ENCODE measurements around the gene IGLL5.

The IGLL5 gene

DNA sequence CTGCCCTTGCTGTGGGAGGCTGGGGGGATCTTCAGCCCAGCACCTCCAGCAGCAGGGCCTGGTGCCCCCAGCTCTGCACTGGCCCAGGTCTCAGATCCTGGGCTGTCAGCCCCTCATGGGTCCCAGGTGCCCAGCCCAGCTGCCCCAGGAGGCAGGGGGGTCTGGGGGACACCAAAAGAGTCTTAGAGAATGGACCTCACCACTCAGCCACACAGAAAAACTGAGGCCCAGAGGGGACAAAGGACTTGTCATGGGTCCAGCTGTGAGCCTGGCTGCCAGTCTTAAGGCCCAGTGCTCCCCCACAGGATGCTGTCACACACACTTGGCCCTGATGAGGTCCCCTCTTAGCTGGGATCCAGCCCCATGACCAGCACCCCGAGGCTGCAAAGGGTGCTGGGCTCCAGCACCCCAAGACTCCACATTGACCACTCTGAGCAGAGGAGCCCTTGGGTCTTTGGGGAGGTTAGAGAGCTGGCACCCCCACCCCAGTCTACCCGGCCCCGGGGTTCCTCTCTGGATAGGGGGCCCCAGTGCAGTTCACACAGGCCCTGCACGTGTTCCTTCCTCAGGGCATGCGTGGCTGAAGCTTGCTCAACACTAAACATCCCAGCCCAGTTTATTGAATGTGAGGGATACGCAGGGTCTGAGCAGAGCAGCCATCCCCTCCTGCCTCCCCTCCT lies 54.4 kb downstream of the IGLL5 start:
- H3K4me3 ChIP-seq (ENCODE audit: low read depth, low read length), result no peak overlapping the region
- H3K79me2 ChIP-seq, result no peaks in the 10 kb centered on the region
- no peak overlapping the region for H3K27ac ChIP-seq
- no peak overlapping the region for H3K4me2 ChIP-seq (ENCODE audit: low read length)
- H3K36me3 ChIP-seq (ENCODE audit: control insufficient read depth, insufficient read depth, low read length), result no peaks in the 10 kb centered on the region
- no peaks in the 10 kb centered on the region for H3K27me3 ChIP-seq (ENCODE audit: control insufficient read depth, insufficient read depth, low read length)
- H2AFZ ChIP-seq, result no peak overlapping the region
- H3K4me1 ChIP-seq, result no peaks in the 10 kb centered on the region
- no peak overlapping the region for H3K9ac ChIP-seq
- no peaks in the 10 kb centered on the region for H3K9me3 ChIP-seq (ENCODE audit: control insufficient read depth, low read length)
- TF ChIP-seq, protein P1, sequence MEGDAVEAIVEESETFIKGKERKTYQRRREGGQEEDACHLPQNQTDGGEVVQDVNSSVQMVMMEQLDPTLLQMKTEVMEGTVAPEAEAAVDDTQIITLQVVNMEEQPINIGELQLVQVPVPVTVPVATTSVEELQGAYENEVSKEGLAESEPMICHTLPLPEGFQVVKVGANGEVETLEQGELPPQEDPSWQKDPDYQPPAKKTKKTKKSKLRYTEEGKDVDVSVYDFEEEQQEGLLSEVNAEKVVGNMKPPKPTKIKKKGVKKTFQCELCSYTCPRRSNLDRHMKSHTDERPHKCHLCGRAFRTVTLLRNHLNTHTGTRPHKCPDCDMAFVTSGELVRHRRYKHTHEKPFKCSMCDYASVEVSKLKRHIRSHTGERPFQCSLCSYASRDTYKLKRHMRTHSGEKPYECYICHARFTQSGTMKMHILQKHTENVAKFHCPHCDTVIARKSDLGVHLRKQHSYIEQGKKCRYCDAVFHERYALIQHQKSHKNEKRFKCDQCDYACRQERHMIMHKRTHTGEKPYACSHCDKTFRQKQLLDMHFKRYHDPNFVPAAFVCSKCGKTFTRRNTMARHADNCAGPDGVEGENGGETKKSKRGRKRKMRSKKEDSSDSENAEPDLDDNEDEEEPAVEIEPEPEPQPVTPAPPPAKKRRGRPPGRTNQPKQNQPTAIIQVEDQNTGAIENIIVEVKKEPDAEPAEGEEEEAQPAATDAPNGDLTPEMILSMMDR (IDR thresholded peaks at IDR 0.05), result no peak

DNA sequence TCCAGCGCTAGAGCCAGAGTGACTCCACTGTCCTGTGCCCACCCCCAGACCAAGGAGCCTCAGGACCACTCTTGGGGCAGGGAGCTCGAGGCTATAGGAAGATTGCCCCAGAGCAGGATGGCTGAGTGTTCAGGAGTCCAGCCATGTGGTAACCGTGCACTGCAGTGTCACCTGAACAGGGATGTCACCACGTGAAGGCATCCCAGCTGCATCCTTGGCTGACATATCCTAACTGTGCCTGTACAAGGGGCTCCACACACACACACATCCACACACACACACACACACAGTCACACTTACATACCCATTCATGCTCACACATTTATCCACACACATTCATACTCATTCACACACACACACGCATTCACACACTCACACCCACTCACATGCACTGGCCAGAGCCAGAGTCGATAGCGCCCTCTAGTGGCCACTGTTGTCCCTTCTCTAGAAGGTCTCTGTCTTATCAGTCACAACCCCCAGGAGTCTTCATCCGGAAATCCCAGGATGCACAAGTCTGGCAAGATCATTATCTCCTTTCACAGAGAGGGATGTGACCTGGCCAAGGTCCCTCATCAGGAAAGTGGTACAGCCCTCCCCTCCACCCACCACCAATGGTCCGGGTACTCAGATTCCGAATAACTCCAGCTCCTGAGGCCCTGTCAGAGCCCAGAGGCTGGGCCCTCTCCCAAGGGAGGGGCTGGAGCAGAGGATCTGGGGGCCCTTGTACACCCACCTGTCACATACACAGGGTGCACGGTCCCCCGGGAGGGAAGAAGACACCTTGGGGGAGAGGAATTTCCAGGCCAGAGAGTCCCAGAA lies 55.1 kb downstream of the IGLL5 start:
- H3K27ac ChIP-seq, result no peak overlapping the region
- H3K79me2 ChIP-seq, result no peaks in the 10 kb centered on the region
- H3K4me2 ChIP-seq (ENCODE audit: low read length), result no peak overlapping the region
- H3K27me3 ChIP-seq (ENCODE audit: control insufficient read depth, insufficient read depth, low read length), result no peaks in the 10 kb centered on the region
- no peaks in the 10 kb centered on the region for H3K9me3 ChIP-seq (ENCODE audit: control insufficient read depth, low read length)
- TF ChIP-seq, protein P1 (IDR thresholded peaks at IDR 0.05), result peak; percentile 25
- H3K36me3 ChIP-seq (ENCODE audit: control insufficient read depth, insufficient read depth, low read length), result no peaks in the 10 kb centered on the region
- no peak overlapping the region for H2AFZ ChIP-seq
- H3K9ac ChIP-seq, result no peak overlapping the region
- no peaks in the 10 kb centered on the region for H3K4me1 ChIP-seq
- H3K4me3 ChIP-seq (ENCODE audit: low read depth, low read length), result no peak overlapping the region

DNA sequence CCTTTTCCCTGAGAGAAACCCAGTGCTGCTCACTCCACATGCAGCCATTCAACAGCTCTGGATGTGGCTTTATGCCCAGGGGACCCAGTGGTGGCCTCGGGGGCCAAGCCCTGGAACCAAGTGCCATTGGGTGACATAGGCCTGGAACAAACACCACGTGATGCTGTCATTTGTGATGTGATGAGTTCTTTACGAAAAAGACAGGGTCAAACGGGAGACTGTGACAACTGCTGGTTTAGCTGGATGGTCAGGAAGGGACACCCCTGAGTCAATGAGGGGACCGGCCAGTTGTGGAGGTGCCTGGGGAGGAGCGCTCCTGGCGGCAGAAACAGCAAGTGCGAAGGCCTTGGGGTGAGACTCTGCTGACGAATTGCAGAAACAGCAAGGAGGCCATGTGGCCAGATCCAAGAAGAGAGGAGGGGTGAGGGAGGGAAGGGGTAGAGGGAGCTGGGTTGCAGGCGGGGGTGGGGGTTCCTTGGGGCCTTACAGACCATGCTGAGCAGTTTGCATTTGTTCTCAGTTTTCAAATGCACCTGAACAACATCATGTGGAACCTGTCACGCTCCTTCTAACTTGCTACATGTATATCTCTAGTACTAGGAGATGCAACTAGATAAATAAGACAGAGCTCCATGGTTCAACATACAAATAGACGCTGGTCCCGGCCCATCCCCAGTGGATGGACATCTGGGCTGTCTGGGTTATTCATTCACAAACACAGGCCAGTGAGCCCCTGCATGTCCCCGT lies 56.1 kb downstream of the IGLL5 start:
- Histone ChIP-seq H3K4me1 (no peaks in the 10 kb centered on the region), H3K27me3 (ENCODE audit: control insufficient read depth, insufficient read depth, low read length) (no peaks in the 10 kb centered on the region), H2AFZ (no peak overlapping the region), H3K9me3 (ENCODE audit: control insufficient read depth, low read length) (no peaks in the 10 kb centered on the region), H3K27ac (no peak overlapping the region), H3K36me3 (ENCODE audit: control insufficient read depth, insufficient read depth, low read length) (no peaks in the 10 kb centered on the region), H3K4me3 (ENCODE audit: low read depth, low read length) (no peak overlapping the region), H3K4me2 (ENCODE audit: low read length) (no peak overlapping the region), H3K79me2 (no peaks in the 10 kb centered on the region), H3K9ac (no peak overlapping the region)
- TF ChIP-seq, protein P1 (IDR thresholded peaks at IDR 0.05), result no peak

DNA sequence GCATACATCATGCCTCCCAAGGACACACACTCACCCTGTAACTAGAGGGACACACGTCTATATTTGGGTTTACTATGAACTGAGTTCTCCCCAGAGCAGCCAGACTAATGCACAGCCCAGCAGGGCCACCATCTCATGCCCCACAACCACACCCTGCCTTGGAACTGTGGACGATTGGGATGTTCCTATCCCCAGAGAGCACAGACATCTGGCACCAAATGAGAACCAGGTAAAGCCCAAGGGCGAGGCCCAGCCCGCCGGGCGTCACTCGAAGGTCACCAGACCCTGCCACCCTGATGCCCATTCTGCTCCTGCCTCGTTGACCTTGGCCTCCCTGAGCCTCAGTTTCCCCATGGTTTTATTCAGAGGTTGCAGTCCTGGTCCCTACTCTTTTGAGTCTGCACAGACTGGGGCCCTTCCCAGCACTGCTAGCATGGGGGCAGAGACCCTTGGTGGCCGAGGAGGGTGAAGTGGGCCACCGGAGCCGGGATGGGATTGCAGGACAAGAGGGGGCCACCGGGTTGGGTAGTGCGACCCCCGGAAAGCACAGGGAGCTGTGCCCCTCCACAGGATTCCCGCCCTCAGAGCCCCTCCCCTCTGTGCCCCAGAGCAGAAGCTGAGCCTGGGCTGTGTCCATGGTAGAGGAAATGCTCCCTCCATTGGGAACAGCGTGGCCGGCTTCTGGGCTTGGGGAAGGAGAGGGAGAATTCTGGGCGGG lies 56.8 kb downstream of the IGLL5 start:
- H3K27me3 ChIP-seq (ENCODE audit: control insufficient read depth, insufficient read depth, low read length), result no peaks in the 10 kb centered on the region
- no peak overlapping the region for H3K4me3 ChIP-seq (ENCODE audit: low read depth, low read length)
- no peak overlapping the region for H3K27ac ChIP-seq
- H3K36me3 ChIP-seq (ENCODE audit: control insufficient read depth, insufficient read depth, low read length), result no peaks in the 10 kb centered on the region
- no peaks in the 10 kb centered on the region for H3K9me3 ChIP-seq (ENCODE audit: control insufficient read depth, low read length)
- no peak overlapping the region for H3K9ac ChIP-seq
- no peak overlapping the region for H3K4me2 ChIP-seq (ENCODE audit: low read length)
- TF ChIP-seq, protein P1 (IDR thresholded peaks at IDR 0.05), result no peak
- no peaks in the 10 kb centered on the region for H3K4me1 ChIP-seq
- no peaks in the 10 kb centered on the region for H3K79me2 ChIP-seq
- no peak overlapping the region for H2AFZ ChIP-seq

Data from parathyroid adenoma (tissue), 2 donors.